K562 (cell line): ENCODE data around the gene GHRH. TPM values are rescaled to one million over a fixed set of nuclear protein-coding genes. Genes with fewer than 3 reads are reported as not detected.

ENCODE experiments used
- ATAC-seq: fragments of 200-7000 bp; cut with Tn5 transposase; 3 replicates; pipeline ENCODE4 v1.9.1; 2020; ENCODE audit warnings: moderate library complexity
- BruUV-seq: library from RNA; stranded (reverse); fragments of 400-500 nt; replicated peaks from 2 replicates; lab custom pipeline; 2021; lab: Mats Ljungman, UMichigan
- CTCF ChIA-PET: fragments of 300-600 bp; formaldehyde crosslinking; extraction: SDS; loops from one replicate; lab custom pipeline; 2021; ENCODE audit warnings: low intra/inter-chr PET ratio; lab: Yijun Ruan, JAX
- POLR2A ChIA-PET: fragments of 300-600, 350-650 bp; sonication (Branson Sonifier 250); formaldehyde crosslinking; extraction: SDS; loops from one replicate; lab custom pipeline; 2021; ENCODE audit warnings: antibody characterized with exemption, inconsistent platforms; lab: Yijun Ruan, JAX
- DNase-seq, 4 experiments: peaks; one replicate each; pipeline versions ENCODE4 v3.0.0 to v3.0.0-alpha.2; 2011 to 2018; ENCODE audit warnings: low spot score in 3 of 4, mixed read lengths in 3 of 4; ENCODE audit errors: extremely low read depth in 1 of 4
- FAIRE-seq: peaks from 2 replicates; lab custom pipeline; 2011; peaks lifted over from hg19 to GRCh38; lab: Jason Lieb, UNC
- H2AFZ ChIP-seq: 2 replicates; pipeline ENCODE4 v1.6.0; 2011; ENCODE audit warnings: low read depth, low read length, control low read depth, inconsistent platforms
- H3K27ac ChIP-seq: fragments of 200-600 bp; 3 replicates; pipeline ENCODE4 v1.8.0; 2011; ENCODE audit warnings: low read depth, mild to moderate bottlenecking, control low read depth, inconsistent platforms, low read length, moderate library complexity, mixed read lengths; ENCODE audit errors: extremely low read depth
- H3K27me3 ChIP-seq, 2 experiments: fragments of 300-600 bp in 1 of 2; 2 replicates in 1 of 2; 3 replicates in 1 of 2; pipeline versions ENCODE4 v1.6.0 to v1.8.0; 2011; ENCODE audit warnings: inconsistent platforms in 2 of 2, low read length in 2 of 2, mild to moderate bottlenecking in 1 of 2, mixed read lengths in 1 of 2, moderate library complexity in 1 of 2; ENCODE audit not compliant: control insufficient read depth in 2 of 2, insufficient read depth in 2 of 2
- H3K36me3 ChIP-seq: fragments of 300-600 bp; 3 replicates; pipeline ENCODE4 v1.8.0; 2011; ENCODE audit warnings: mild to moderate bottlenecking, low read length, inconsistent platforms; ENCODE audit not compliant: control insufficient read depth, insufficient read depth
- H3K4me1 ChIP-seq, 2 experiments: fragments of 200-600 bp in 1 of 2; replicated peaks in 1 of 2; 2 replicates in 1 of 2; 3 replicates in 1 of 2; pipeline versions ENCODE4 v1.5.1 to v1.8.0; 2011; ENCODE audit warnings: inconsistent platforms in 2 of 2, low read length in 2 of 2, mild to moderate bottlenecking in 1 of 2, mixed read lengths in 1 of 2, moderate library complexity in 1 of 2; ENCODE audit not compliant: control insufficient read depth in 2 of 2, insufficient read depth in 2 of 2
- H3K4me2 ChIP-seq: 2 replicates; pipeline ENCODE4 v1.6.1; 2011; ENCODE audit warnings: low read length, control low read depth, inconsistent platforms, mixed read lengths; ENCODE audit not compliant: insufficient read depth
- H3K4me3 ChIP-seq: fragments of 200-600 bp; sonication (generic), shearing (Covaris generic); 2 replicates; pipeline ENCODE4 v1.5.1; 2016; ENCODE audit warnings: control low read depth, inconsistent platforms
- H3K79me2 ChIP-seq: fragments of 200-600 bp; 3 replicates; pipeline ENCODE4 v1.8.0; 2011; ENCODE audit warnings: low read length, inconsistent platforms; ENCODE audit not compliant: control insufficient read depth, insufficient read depth
- H3K9ac ChIP-seq, 2 experiments: 2 replicates each; pipeline versions ENCODE4 v1.6.0 to v1.6.1; 2011; ENCODE audit warnings: low read depth in 2 of 2, low read length in 2 of 2, control low read depth in 1 of 2, inconsistent platforms in 1 of 2, mild to moderate bottlenecking in 1 of 2, mixed read lengths in 1 of 2; ENCODE audit not compliant: insufficient read depth in 1 of 2
- H3K9me1 ChIP-seq: one replicate; pipeline ENCODE4 v1.6.0; 2011; ENCODE audit warnings: inconsistent platforms, mild to moderate bottlenecking, low read length, moderate library complexity; ENCODE audit not compliant: control insufficient read depth, insufficient read depth
- H3K9me3 ChIP-seq: replicated peaks from 2 replicates; pipeline ENCODE4 v1.5.1; 2011; ENCODE audit warnings: low read depth, low read length, inconsistent platforms; ENCODE audit not compliant: control insufficient read depth, insufficient read depth
- H4K20me1 ChIP-seq: replicated peaks from 2 replicates; pipeline ENCODE4 v1.6.1; 2011; ENCODE audit warnings: low read length, inconsistent platforms, mixed read lengths; ENCODE audit not compliant: control insufficient read depth, insufficient read depth
- CTBP1 ChIP-seq: fragments of 450-650 bp; IDR thresholded peaks from 2 replicates; pipeline ENCODE4 v1.6.1; 2016; ENCODE audit warnings: borderline replicate concordance
- GTF2E2 ChIP-seq: fragments of 200-800 bp; sonication (Bioruptor generic); IDR thresholded peaks from 2 replicates; pipeline ENCODE4 v1.6.1; 2016; ENCODE audit warnings: missing genetic modification characterization, missing compliant biosample characterization
- KLF16 ChIP-seq: IDR thresholded peaks from 2 replicates; pipeline ENCODE4 v1.6.1; 2016; ENCODE audit warnings: antibody characterized with exemption
- PTBP1 ChIP-seq: fragments of 200-400 bp; formaldehyde crosslinking; IDR thresholded peaks from 2 replicates; pipeline ENCODE4 v1.6.1; 2017; ENCODE audit warnings: low read depth, low read length
- TCF3 ChIP-seq: sonication (generic); formaldehyde crosslinking; IDR thresholded peaks from 2 replicates; pipeline ENCODE4 v1.4.0; 2020; ENCODE audit warnings: mild to moderate bottlenecking, missing genetic modification reagents
- ZBTB33 ChIP-seq: sonication (generic); formaldehyde crosslinking; IDR thresholded peaks from 2 replicates; pipeline ENCODE4 v1.8.1; 2023; ENCODE audit warnings: mild to moderate bottlenecking, missing genetic modification reagents
- WGBS: fragments of 100-300 bp; shearing (Covaris generic); methylation state at CpG from one replicate; pipeline ENCODE4 v1.1.6; 2016; ENCODE audit warnings: low coverage, mixed read lengths; ENCODE audit not compliant: insufficient coverage; ENCODE audit errors: missing lambda C conversion rate; 5-methylcytosine and 5-hydroxymethylcytosine counted together
- in situ Hi-C: fragments of 300-500 bp; cut with MboI; formaldehyde crosslinking; loops from 4 replicates; pipeline ENCODE4 v1.15.0; 2018; ENCODE audit warnings: inconsistent platforms, mixed read lengths
- intact Hi-C: fragments of 100-400 bp; cut with micrococcal nuclease; formaldehyde crosslinking; loops from 2 replicates; pipeline ENCODE4 v1.14.2; 2022
- polyA plus RNA-seq, 8 experiments: library from polyadenylated mRNA; depleted of rRNA in 4 of 8; stranded (reverse) in 5 of 8; unstranded in 3 of 8; fragments of >200 nt; fragmentation: Nextera tagmentation in 2 of 8; fragmentation: Illumina TruSeq in 1 of 8; extraction: Ambion mirVana in 2 of 8; extraction: Trizol in 1 of 8; gene quantifications; 2 replicates each; pipeline versions ENCODE4 v1.2.1 to v1.2.3, GENCODE V29; 2011 to 2014; ENCODE audit warnings: inconsistent platforms in 1 of 8, missing spikeins in 1 of 8
- total RNA-seq, 7 experiments: library from RNA; depleted of rRNA in 6 of 7; stranded (reverse); fragments of >200 nt in 6 of 7; fragmentation: Illumina TruSeq in 2 of 7; extraction: Trizol in 2 of 7; gene quantifications; 2 replicates each; pipeline versions ENCODE4 v1.2.1 to v1.2.3, GENCODE V29; 2011 to 2021; ENCODE audit warnings: low replicate concordance in 1 of 7

GHRH gene
- total and polyA plus RNA-seq, 9 of the 15 experiments (the other 6 are each of a cell fraction or from before 2014, with no cell fraction given) = not detected

DNA sequence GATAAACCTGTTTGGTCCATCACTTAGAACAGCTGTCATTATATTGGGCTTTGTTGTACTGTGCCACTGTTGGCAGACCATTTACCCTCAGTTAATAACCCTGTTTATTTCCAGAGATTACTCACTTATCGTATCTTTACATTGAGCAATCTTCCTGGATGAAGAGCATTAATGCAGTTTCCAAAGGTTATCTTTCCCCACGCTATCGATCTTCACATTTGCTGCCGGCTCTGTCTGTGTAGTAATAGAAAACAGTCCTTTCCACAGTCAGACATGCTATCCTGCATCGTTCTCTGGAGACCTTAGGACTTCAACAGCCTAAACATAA, 27.4 kb downstream of the GHRH start:
- no peak overlapping the region for H2AFZ ChIP-seq
- H3K4me2 ChIP-seq = no peak overlapping the region
- FAIRE-seq (no peak), ATAC-seq (no peak), DNase-seq (no peak)
- POLR2A ChIA-PET = interaction anchor here (1.0 kb wide), 1 partner anchor 11 kb away, joined by 3 read pairs; no protein-coding TSS in a partner anchor
- no peak overlapping the region for H3K27ac ChIP-seq
- no peaks in the 10 kb centered on the region for H3K9me3 ChIP-seq
- H3K27me3 ChIP-seq = no peaks in the 10 kb centered on the region
- in situ Hi-C loops (no loop called here), intact Hi-C loops (no loop called here)
- H3K9ac ChIP-seq = no peak overlapping the region
- TF ChIP-seq KLF16 = no peak
- no peak for TF ChIP-seq GTF2E2 (tag)
- peaks cover 97% of the 10 kb centered on the region for H3K36me3 ChIP-seq
- H3K4me1 ChIP-seq = no peaks in the 10 kb centered on the region
- 91% methylated on average over 5 of the region's 5 CpGs for WGBS
- no TSS peak for BruUV-seq
- CTCF ChIA-PET = no interaction called here
- no peak overlapping the region for H3K4me3 ChIP-seq
- no peaks in the 10 kb centered on the region for H4K20me1 ChIP-seq
- no peaks in the 10 kb centered on the region for H3K79me2 ChIP-seq
- no peaks in the 10 kb centered on the region for H3K9me1 ChIP-seq

DNA sequence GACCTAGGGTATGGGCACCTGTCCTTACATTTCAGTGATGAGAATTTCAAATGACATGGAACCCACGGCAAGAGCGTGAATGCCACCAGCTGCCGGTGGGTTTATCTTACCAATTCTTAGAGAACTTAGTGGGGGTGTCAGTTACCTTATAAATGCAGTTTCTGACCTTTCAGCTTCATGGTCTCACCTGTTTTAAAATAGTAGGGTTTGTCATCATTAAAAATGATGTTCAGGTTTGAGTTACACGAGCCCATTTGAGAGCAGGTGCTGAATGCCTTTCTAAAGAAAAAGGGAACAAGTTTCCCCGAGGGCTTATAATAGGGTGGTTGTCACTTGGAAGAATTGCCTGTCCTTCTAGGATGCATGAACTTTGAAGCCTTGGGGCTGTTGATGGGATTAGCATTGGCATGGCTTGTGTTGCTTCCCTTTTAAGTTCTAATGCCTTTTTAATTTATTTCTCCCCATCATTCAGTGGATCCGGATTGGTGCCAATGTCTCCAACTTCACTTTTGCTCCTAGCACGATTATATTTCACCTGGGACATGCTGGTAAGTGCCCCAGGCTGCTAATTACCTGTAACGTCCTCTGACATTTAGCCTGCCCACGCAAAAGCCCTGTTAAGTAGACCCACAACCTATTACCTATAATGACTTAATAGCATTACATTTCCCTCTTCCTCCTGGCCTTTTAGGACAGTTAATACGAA, 27.9 kb downstream of the GHRH start:
- CTCF ChIA-PET = no interaction called here
- 89% methylated on average over 10 of the region's 10 CpGs for WGBS

More for the DNA sequence above, 27.9 kb downstream of the GHRH start:
- TF ChIP-seq PTBP1 (no peak), CTBP1 (no peak), TCF3 (CRISPR knock-in tag) (no peak), ZBTB33 (CRISPR knock-in tag) (no peak)
- Histone ChIP-seq H3K27me3 (no peaks in the 10 kb centered on the region), H3K4me2 (no peak overlapping the region), H3K9me1 (no peaks in the 10 kb centered on the region), H3K27ac (no peak overlapping the region), H2AFZ (no peak overlapping the region), H3K79me2 (no peaks in the 10 kb centered on the region), H3K4me1 (no peaks in the 10 kb centered on the region), H3K9ac (no peak overlapping the region), H3K4me3 (no peak overlapping the region), H4K20me1 (no peaks in the 10 kb centered on the region), H3K36me3 (peaks cover 97% of the 10 kb centered on the region), H3K9me3 (no peaks in the 10 kb centered on the region)
- no peak for ATAC-seq
- POLR2A ChIA-PET = interaction anchor here (0.6 kb wide), 1 partner anchor 1241 kb away, joined by 3 read pairs; no protein-coding TSS in a partner anchor
- no peak for FAIRE-seq
- intact Hi-C loops = no loop called here
- no TSS peak for BruUV-seq
- DNase-seq = no peak
- in situ Hi-C loops = no loop called here
